ENCODE measurements around the gene PIRT.
A peak's percentile ranks its signal among the peaks of the same experiment; 100 is the strongest.

The PIRT gene

GRCh38 chr17:10777131-10777807 is 60.6 kb downstream of the PIRT start:
- Mint-ChIP-seq H3K4me1 (no peaks in the 10 kb centered on the region), H3K4me3 (no peak overlapping the region), H3K27ac (no peak overlapping the region), H3K9me3 (peaks cover 0 to 8% of the 10 kb centered on the region in 2 donors), H3K27me3 (no peaks in the 10 kb centered on the region)
- ATAC-seq, result no peak
- DNase-seq, result no peak

- H3K27me3 Mint-ChIP-seq, result no peaks in the 10 kb centered on the region
- DNase-seq (no peak), ATAC-seq (no peak)
- no peaks in the 10 kb centered on the region for H3K4me1 Mint-ChIP-seq
- H3K9me3 Mint-ChIP-seq, result peaks cover 5 to 14% of the 10 kb centered on the region in 2 donors
- H3K27ac Mint-ChIP-seq, result no peak overlapping the region
- H3K4me3 Mint-ChIP-seq, result no peak overlapping the region
Measured at GRCh38 chr17:10776381-10776780, 61.5 kb downstream of the PIRT start.

GRCh38 chr17:10775740-10776356 is 62.0 kb downstream of the PIRT start:
- Mint-ChIP-seq H3K27me3 (no peaks in the 10 kb centered on the region), H3K27ac (no peak overlapping the region), H3K4me3 (no peak overlapping the region), H3K9me3 (peaks cover 5 to 19% of the 10 kb centered on the region in 2 donors), H3K4me1 (no peaks in the 10 kb centered on the region)
- DNase-seq, result no peak
- no peak for ATAC-seq

GRCh38 chr17:10775058-10775457 is 62.8 kb downstream of the PIRT start:
- Mint-ChIP-seq H3K27ac (peak overlapping the region in 1 of 2 donors; percentile 26), H3K4me3 (no peak overlapping the region), H3K27me3 (no peaks in the 10 kb centered on the region), H3K4me1 (no peaks in the 10 kb centered on the region), H3K9me3 (peaks cover 5 to 22% of the 10 kb centered on the region in 2 donors)
- DNase-seq (no peak), ATAC-seq (no peak)

GRCh38 chr17:10773391-10773790 is 64.5 kb downstream of the PIRT start:
- peaks cover 5 to 22% of the 10 kb centered on the region in 2 donors for H3K9me3 Mint-ChIP-seq
- no peak for DNase-seq
- H3K4me1 Mint-ChIP-seq, result no peaks in the 10 kb centered on the region
- no peak for ATAC-seq
- H3K27ac Mint-ChIP-seq, result no peak overlapping the region
- no peaks in the 10 kb centered on the region for H3K27me3 Mint-ChIP-seq
- no peak overlapping the region for H3K4me3 Mint-ChIP-seq

Data from stimulated activated naive CD8-positive, alpha-beta T cell treated with anti-CD3 and anti-CD28 coated beads, Interleukin-15, amount 100 ng/mL, for 72 hours (primary cell).